Measurements from ENCODE around the gene AKNA.

DNA sequence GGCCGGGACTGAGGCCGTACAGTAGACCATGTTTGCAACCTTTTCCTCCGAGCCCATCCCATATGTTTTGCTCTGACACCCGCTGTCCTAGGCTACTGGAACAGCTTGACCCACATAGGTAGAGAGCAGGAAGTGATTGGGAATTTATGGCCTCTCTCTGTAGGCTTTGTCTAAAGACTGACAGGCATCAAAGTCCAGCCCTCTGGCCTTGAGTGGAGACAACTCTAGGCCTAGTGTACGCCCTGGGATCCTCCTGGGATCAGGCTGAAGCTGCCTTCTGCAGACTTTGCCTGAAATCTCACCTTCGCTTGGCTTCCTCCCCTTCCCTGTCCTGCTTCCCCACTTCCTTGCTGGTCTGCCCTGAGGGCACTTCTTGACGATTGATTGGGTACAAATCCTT, 13.6 kb upstream of the AKNA start:
- no peak for TF ChIP-seq EP300 (IDR thresholded peaks at IDR 0.05)
- TF ChIP-seq POLR2A (IDR thresholded peaks at IDR 0.05; ENCODE audit: low read length): no peak
- TF ChIP-seq, protein P1, sequence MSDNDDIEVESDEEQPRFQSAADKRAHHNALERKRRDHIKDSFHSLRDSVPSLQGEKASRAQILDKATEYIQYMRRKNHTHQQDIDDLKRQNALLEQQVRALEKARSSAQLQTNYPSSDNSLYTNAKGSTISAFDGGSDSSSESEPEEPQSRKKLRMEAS (IDR thresholded peaks at IDR 0.05): no peak
- no peak for TF ChIP-seq CTCF (IDR thresholded peaks at IDR 0.05)
- TF ChIP-seq SMC3 (IDR thresholded peaks at IDR 0.05): no peak
- no peak for TF ChIP-seq JUNB (IDR thresholded peaks at IDR 0.05)
